HG03439 (cell line): ENCODE data around the gene RASL11A.

Experiments
- ATAC-seq: cut with Tn5 transposase; IDR thresholded peaks from one replicate; pipeline ENCODE4 v1.9.1; 2021; ENCODE audit warnings: mild to moderate bottlenecking, moderate library complexity; ENCODE audit not compliant: unreplicated experiment

Gene RASL11A, protein sequence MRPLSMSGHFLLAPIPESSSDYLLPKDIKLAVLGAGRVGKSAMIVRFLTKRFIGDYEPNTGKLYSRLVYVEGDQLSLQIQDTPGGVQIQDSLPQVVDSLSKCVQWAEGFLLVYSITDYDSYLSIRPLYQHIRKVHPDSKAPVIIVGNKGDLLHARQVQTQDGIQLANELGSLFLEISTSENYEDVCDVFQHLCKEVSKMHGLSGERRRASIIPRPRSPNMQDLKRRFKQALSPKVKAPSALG

GRCh38 chr13:27270594-27271520, at the start of gene RASL11A:
RASL11A (plus strand) TSS chr13:27270830; CDS start chr13:27270945, 115 bp downstream.
- peak; percentile 86 for ATAC-seq

DNA sequence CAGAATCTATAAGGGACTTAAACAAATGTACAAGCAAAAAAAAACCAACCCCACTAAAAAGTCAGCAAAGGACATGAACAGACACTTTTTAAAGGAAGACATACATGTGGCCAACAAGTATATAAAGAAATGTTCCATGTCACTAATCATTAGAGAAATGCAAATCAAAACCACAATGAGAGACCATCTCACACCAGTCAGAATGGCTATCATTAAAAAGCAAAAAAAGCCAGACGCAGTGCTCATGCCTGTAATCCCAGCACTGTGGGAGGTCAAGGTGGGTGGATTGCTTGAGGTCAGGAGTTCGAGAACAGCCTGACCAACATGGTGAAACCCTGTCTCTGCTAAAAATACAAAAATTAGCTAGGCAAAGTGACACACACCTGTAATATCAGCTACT, 48.5 kb upstream of the RASL11A start:
- peak; percentile 58 for ATAC-seq

GRCh38 chr13:27226991-27227390, 43.6 kb upstream of the RASL11A start:
- ATAC-seq, result no peak

GRCh38 chr13:27228131-27228530, 42.5 kb upstream of the RASL11A start:
- no peak for ATAC-seq

DNA sequence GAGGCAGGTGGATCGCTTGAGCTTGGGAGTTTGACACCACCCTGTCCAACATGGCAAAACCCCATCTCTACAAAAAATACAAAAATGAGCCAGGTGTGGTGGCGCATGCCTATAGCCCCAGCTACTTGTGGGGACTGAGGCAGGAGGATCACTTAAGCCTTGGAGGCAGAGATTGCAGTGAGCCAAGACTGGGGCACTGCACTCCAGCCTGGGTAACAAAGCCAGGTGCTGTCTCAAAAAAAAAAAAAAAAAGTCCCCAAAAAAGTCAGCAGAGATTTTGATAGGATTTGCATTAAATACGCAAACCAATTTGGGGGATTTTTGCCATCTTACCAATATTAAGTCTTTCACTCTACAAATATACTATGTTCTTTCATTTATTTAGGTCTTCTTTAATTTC, 41.0 kb upstream of the RASL11A start:
- ATAC-seq, result no peak

DNA sequence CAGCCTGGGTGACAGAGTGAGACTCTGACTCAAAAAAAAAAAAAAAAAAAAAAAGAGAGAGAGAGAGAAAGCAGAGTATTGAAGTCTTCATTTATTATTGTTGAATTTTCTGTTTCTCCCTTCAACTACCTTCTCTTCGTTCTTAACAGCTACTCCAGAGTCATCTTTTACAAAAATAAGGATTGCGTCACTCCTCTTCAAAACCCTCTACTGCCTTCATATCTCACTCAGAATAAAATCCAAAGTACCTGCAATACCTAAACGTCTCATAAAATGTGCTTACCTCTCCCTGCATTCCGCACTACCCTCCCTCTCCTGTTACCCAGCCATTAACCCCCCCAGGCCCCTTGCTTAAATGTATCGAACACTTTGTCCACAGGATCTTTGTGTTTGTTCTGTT, 36.7 kb upstream of the RASL11A start:
- ATAC-seq, result no peak

DNA sequence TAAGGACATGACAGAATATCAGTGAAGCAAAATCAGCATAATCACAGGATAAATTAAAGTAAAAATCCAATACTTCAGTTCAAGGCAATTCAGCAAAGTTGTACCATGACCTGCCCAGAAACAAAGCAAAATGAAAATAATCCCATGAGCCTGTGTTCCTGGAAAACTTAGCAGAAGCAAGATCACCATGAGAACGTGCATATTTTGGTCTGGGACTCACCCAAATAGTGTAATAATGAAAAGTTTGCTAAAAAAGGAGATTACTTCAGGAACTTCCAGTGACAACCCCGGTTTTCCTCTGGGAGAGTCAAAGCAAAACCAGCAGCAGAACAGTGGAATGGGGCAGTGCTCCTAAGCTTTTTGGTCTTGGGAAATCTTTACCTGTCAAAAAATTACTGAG, 34.2 kb upstream of the RASL11A start:
- no peak for ATAC-seq

- ATAC-seq, result no peak
Measured at GRCh38 chr13:27242702-27243101, 27.9 kb upstream of the RASL11A start.

- ATAC-seq, result no peak
Measured at GRCh38 chr13:27245610-27246009, 25.0 kb upstream of the RASL11A start.

GRCh38 chr13:27250833-27251165, 19.8 kb upstream of the RASL11A start:
- ATAC-seq, result peak; percentile 17

- peak; percentile 86 for ATAC-seq
Measured at GRCh38 chr13:27251166-27252091, 19.2 kb upstream of the RASL11A start, which contains the start of gene RPL21. RPL21 (plus strand) TSS chr13:27251558; CDS start chr13:27253777, 2,219 bp downstream.

DNA sequence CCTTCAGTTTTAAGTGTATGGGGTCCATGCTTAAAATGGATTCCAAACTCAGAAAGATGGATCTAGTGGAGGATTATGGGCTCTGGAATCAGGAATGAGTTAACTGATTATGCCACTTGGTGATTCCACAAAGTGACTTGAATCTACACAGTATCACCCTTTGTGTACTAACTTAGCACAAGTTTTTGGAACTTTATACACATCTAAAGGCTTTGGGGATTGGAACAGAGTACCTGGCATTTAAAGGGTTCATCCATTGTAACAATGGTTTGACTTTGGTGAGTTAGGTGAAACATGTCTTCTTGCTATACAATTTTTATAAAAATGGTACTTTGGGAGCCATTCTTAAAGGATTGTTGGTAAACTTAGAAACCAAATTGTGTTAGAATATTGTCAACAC, 18.2 kb upstream of the RASL11A start:
- no peak for ATAC-seq

DNA sequence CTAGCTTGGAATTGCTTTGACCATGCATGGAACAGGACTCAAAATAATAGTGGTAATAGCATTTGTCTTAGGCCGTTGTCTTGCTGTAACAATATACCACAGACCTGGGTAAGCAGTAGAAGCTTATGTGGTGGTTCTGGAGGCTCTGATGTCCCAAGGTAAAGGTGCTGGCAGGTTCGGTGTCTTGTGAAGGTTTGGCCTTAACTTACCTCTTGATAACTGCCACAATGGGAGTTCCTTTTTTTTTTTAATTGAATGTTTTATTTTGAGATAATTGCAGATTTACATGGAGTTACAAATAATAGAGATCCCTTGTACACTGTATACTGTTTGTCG, 13.4 kb upstream of the RASL11A start:
- ATAC-seq, result no peak

- ATAC-seq, result no peak
Measured at GRCh38 chr13:27257648-27258253, 12.9 kb upstream of the RASL11A start.

DNA sequence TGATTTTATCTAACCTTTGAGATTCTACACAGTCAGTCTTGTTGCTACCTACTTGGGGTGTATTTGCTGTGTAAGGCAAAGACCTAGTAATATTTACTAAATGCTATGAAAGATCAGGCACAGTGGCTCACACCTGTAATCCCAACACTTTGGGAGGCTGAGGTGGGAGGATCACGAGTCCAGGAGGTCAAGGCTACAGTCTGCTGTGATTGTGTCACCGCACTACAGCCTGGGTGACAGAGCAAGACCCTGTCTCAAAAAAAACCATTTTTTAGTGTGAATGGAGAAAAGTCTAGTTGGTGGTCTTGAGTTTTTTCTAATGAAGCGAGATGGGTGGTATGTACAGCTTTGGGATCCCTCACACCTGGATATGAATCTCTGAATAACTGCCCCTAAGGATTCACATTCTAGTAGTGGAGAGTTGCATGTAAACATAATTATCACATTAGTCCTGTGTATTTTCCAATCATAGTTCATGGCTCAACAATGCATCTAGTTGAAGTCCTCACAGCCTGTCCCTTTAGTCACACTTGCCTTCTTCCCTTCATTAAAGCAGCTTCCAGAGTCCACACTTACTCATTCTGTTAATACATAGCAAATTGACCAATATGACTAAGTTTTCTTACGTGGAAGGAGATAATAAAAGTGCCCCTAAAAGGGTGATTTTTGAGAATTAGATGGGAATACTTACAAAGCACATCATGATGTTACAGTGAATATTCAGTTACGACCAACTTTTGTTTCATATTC, 11.8 kb upstream of the RASL11A start:
- no peak for ATAC-seq

DNA sequence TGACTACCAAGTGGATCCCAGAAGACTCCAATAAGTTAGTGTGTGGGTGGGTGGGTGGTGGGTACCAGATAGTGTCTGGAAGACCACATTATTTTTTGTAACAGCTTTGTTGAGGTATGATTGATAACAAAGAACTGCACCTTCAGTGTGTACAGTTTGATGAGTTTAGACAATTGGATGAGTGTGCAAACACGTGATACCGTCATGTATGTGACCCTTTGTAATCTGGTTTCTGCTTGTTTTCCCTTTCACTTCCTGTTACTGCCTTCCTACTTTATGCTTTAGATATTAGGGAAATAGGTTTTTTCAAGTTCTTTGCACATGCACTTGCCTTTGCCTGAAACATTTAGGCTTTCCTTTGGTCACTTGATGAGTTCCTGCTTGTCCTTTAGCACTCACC, 10.8 kb upstream of the RASL11A start:
- no peak for ATAC-seq

DNA sequence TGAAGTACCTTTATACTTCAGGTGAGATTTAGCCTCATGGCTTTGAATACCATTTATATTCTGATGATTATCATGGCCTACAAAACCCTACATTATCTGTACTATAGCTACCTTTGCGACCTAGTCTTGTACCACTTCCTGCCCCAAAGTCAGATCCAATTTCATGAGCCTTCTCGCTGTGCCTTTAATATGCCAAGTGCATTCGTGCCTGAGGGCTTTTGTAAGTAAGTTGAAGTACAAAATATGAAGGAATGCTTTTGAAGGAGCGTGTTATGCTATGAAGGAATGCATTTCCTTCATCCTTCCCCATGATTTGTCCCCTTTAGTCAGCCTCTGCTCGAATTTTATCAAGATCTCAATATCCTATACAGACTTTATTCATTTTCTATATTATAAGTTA, 9.2 kb upstream of the RASL11A start:
- ATAC-seq, result no peak

GRCh38 chr13:27263438-27263837, 7.2 kb upstream of the RASL11A start:
- ATAC-seq, result no peak

- ATAC-seq, result no peak
Measured at GRCh38 chr13:27264181-27264580, 6.4 kb upstream of the RASL11A start.

DNA sequence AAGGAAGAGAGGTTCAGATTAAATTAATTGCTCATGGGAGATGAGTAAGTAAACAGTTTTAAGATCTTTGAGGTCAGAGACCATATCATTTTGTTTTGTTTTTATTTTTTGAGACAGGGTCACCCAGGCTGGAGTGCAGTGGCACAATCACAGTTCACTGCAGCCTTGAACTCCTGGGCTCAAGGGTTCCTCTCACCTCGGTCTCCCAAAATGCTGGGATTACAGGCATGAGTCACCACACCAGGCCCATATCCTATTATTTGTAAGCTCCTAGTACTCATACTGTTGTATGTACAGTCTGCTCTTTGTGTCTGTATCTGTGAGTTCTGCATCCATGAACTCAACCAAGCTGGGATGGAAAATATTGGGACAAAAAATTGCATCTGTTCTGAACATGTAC, 6.0 kb upstream of the RASL11A start:
- no peak for ATAC-seq
